ENCODE results near the gene HPCA.

- TF ChIP-seq POLR2AphosphoS5 (IDR thresholded peaks at IDR 0.05; ENCODE audit: borderline replicate concordance, low read depth, low read length) (no peak), EZH2 (IDR thresholded peaks at IDR 0.05) (no peak), FOXP2 (optimal IDR thresholded peaks at IDR 0.05; ENCODE audit: control extremely low read depth, extremely low read length, insufficient read depth) (no peak)
These were observed 17.4 kb upstream of the HPCA start for GRCh38 chr1:32868806-32869455.

All from SK-N-MC (cell line).